ENCODE results near the gene PKD2. TPM values are rescaled to one million over a fixed set of nuclear protein-coding genes. Genes with fewer than 3 reads are reported as not detected.

PKD2 gene
- total RNA-seq, 1 experiment from 2014 or later = 30.4 TPM

DNA sequence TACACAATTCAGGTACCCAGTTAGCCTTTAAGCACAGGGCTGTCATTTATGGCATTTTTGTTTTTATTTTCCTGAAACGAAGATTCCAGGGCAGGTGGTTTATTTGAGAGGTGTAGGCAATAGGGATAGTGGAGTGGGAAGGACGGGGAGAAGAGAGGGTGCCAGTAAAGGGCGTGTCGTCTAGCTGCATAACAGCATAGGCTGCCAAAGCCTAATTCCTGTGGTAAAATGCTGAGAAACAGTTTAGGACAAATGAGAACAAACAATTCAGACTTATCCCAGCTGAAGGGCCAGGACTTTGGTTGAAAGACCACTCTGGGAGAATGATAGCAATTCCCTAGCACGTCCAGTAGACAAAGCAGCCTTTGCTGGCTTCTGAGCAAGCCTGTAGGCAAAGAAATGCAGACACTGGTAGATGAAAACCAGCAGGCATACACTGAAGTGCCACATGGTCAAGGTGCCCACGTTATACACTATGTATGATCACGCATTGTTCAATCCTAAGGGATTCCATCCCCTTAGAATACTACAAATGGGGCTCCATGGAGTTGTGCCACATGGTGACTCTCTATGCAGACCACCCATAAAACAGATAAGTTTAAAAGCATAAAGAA, 70.6 kb downstream of the PKD2 start:
- no peak for DNase-seq
- Mint-ChIP-seq H3K36me3 (ENCODE audit: insufficient read depth, unreplicated experiment) (peaks cover 6% of the 10 kb centered on the region), H3K4me1 (ENCODE audit: low read depth, unreplicated experiment) (no peaks in the 10 kb centered on the region), H3K27me3 (ENCODE audit: unreplicated experiment) (no peaks in the 10 kb centered on the region), H3K4me3 (ENCODE audit: low read depth, unreplicated experiment) (no peak overlapping the region), H3K27ac (ENCODE audit: unreplicated experiment) (no peak overlapping the region), H3K9me3 (ENCODE audit: low read depth, unreplicated experiment) (no peaks in the 10 kb centered on the region)
- BruUV-seq (replicated peaks) = no TSS peak
- TF ChIP-seq CTCF (IDR thresholded peaks at IDR 0.05; ENCODE audit: unreplicated experiment) = no peak
- intact Hi-C loops (cut with micrococcal nuclease; ENCODE audit: unreplicated experiment) = no loop called here
- CTCF ChIA-PET = no interaction called here

DNA sequence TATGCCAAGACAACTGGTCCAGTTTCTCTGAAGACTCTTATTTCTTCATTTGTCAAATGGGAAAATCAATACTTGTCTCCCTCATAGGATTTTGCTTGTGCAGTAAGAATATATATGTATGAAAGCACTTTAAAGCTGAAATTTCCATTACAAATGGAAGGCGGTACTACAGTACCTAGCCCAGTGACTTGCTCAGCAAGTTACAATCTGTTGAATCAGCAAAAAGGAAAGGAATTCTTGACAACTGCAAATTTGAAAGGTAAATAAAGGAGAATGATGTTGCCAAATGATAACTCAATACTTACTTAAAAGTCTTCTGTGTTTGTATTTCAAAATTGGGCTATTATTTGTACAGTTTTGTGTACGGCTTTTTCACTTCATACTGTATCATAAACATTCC, 71.1 kb downstream of the PKD2 start:
- no peak overlapping the region for H3K4me3 Mint-ChIP-seq (ENCODE audit: low read depth, unreplicated experiment)
- H3K9me3 Mint-ChIP-seq (ENCODE audit: low read depth, unreplicated experiment) = no peaks in the 10 kb centered on the region
- H3K27me3 Mint-ChIP-seq (ENCODE audit: unreplicated experiment) = no peaks in the 10 kb centered on the region
- no peaks in the 10 kb centered on the region for H3K4me1 Mint-ChIP-seq (ENCODE audit: low read depth, unreplicated experiment)
- intact Hi-C loops (cut with micrococcal nuclease; ENCODE audit: unreplicated experiment) = no loop called here
- TF ChIP-seq CTCF (IDR thresholded peaks at IDR 0.05; ENCODE audit: unreplicated experiment) = no peak
- CTCF ChIA-PET = no interaction called here
- H3K27ac Mint-ChIP-seq (ENCODE audit: unreplicated experiment) = no peak overlapping the region
- peaks cover 6% of the 10 kb centered on the region for H3K36me3 Mint-ChIP-seq (ENCODE audit: insufficient read depth, unreplicated experiment)
- no peak for DNase-seq
- no TSS peak for BruUV-seq (replicated peaks)

DNA sequence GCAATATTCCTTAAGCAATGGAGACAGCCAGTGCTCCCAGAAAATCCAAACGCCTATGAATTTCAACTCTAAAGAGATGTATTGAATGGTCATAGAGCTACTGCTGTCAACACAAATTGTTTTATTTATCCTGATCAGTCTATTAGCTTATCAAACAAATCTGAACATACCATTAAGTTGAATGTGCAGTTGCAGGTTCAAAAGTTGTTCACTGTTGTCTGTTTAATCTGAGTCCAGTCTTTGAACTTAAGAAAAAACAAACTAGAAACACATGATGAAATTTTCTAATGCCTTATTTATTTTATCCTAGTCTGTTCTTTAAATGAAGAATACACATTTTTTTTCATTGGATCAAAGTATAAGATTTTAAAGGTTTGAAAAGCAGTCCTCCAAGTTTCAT, 73.2 kb downstream of the PKD2 start:
- CTCF ChIA-PET = no interaction called here
- H3K36me3 Mint-ChIP-seq (ENCODE audit: insufficient read depth, unreplicated experiment) = no peaks in the 10 kb centered on the region
- H3K9me3 Mint-ChIP-seq (ENCODE audit: low read depth, unreplicated experiment) = no peaks in the 10 kb centered on the region

GRCh38 chr4:88087004-88087403, 79.6 kb downstream of the PKD2 start:
- Mint-ChIP-seq H3K36me3 (ENCODE audit: insufficient read depth, unreplicated experiment) (no peaks in the 10 kb centered on the region), H3K9me3 (ENCODE audit: low read depth, unreplicated experiment) (no peaks in the 10 kb centered on the region), H3K27me3 (ENCODE audit: unreplicated experiment) (no peaks in the 10 kb centered on the region), H3K27ac (ENCODE audit: unreplicated experiment) (no peak overlapping the region), H3K4me1 (ENCODE audit: low read depth, unreplicated experiment) (no peaks in the 10 kb centered on the region), H3K4me3 (ENCODE audit: low read depth, unreplicated experiment) (no peak overlapping the region)
- CTCF ChIA-PET = no interaction called here
- TF ChIP-seq CTCF (IDR thresholded peaks at IDR 0.05; ENCODE audit: unreplicated experiment) = no peak
- intact Hi-C loops (cut with micrococcal nuclease; ENCODE audit: unreplicated experiment) = no loop called here
- BruUV-seq (replicated peaks) = no TSS peak
- DNase-seq = no peak

More for the DNA sequence above, 73.2 kb downstream of the PKD2 start:
- intact Hi-C loops (cut with micrococcal nuclease; ENCODE audit: unreplicated experiment) = no loop called here
- Mint-ChIP-seq H3K4me3 (ENCODE audit: low read depth, unreplicated experiment) (no peak overlapping the region), H3K4me1 (ENCODE audit: low read depth, unreplicated experiment) (no peaks in the 10 kb centered on the region), H3K27me3 (ENCODE audit: unreplicated experiment) (no peaks in the 10 kb centered on the region), H3K27ac (ENCODE audit: unreplicated experiment) (no peak overlapping the region)
- no TSS peak for BruUV-seq (replicated peaks)
- TF ChIP-seq CTCF (IDR thresholded peaks at IDR 0.05; ENCODE audit: unreplicated experiment) = no peak
- DNase-seq = no peak
